ENCODE data around the gene KCNE3. TPM values are rescaled to one million over a fixed set of nuclear protein-coding genes. Genes with fewer than 3 reads are reported as not detected.

Gene KCNE3
- total RNA-seq, 1 experiment from 2014 or later: not detected

DNA sequence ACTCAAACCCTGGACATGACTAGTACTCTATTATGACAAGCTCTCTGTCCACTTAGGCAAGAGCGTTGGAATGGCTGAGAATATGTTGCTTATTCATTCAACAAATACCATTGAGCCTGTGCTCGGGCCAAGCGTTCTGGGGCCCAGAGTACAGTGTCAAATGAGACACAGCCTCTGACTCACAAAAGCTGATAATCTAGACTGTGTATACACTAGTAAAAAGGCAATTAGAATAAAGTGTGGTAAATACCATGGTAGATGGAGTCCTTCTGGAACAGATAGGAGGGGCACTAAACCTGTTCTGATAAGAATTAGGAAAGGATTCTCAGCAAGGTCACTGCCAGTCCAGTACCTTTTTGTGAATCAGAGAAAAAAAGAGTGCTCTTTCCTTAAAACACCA is 24.7 kb downstream of the KCNE3 start:
- H3K9me2 ChIP-seq (ENCODE audit: insufficient read depth): no peaks in the 10 kb centered on the region
- no peak overlapping the region for H3K4me2 ChIP-seq (ENCODE audit: low read length)
- no TSS peak for BruUV-seq (replicated peaks)
- RAD21 ChIA-PET (ENCODE audit: low non-redundant PET in 1 of 2, low total read pairs in 2 of 2, uncharacterized antibody in 2 of 2, unreplicated experiment in 2 of 2): no interaction called here
- no peak overlapping the region for H2AFZ ChIP-seq (ENCODE audit: low read depth, low read length, poor library complexity, severe bottlenecking)
- H3K27ac ChIP-seq (ENCODE audit: low read depth, low read length): no peak overlapping the region
- CTCF ChIA-PET: interaction anchor here (0.7 to 1.9 kb wide), 2 partner anchors 11 to 187 kb away, joined by 4 to 5 read pairs; no protein-coding TSS in a partner anchor
- H3K4me1 ChIP-seq (ENCODE audit: control insufficient read depth in 1 of 2, insufficient read depth in 2 of 2, low read length in 2 of 2): 0 out of 4 replicates have a peak, but pooled peaks cover 0 to 8% of the 10 kb centered on the region in 2 experiments
- intact Hi-C loops (cut with micrococcal nuclease): no loop called here
- no peaks in the 10 kb centered on the region for H3K36me3 ChIP-seq (ENCODE audit: control insufficient read depth in 1 of 2, insufficient read depth in 2 of 2, low read length in 2 of 2)
- H4K20me1 ChIP-seq (ENCODE audit: insufficient read depth): no peaks in the 10 kb centered on the region
- H3K27me3 ChIP-seq (ENCODE audit: insufficient read depth, low read length): no peaks in the 10 kb centered on the region
- POLR2A ChIA-PET: no interaction called here
- DNase-seq (ENCODE audit: low read depth, low spot score) (no peak), ATAC-seq (no peak)
- no peaks in the 10 kb centered on the region for H3K9me3 ChIP-seq (ENCODE audit: control insufficient read depth in 1 of 2, insufficient read depth in 1 of 2, low read depth in 1 of 2, low read length in 2 of 2)
- TF ChIP-seq, protein P1, sequence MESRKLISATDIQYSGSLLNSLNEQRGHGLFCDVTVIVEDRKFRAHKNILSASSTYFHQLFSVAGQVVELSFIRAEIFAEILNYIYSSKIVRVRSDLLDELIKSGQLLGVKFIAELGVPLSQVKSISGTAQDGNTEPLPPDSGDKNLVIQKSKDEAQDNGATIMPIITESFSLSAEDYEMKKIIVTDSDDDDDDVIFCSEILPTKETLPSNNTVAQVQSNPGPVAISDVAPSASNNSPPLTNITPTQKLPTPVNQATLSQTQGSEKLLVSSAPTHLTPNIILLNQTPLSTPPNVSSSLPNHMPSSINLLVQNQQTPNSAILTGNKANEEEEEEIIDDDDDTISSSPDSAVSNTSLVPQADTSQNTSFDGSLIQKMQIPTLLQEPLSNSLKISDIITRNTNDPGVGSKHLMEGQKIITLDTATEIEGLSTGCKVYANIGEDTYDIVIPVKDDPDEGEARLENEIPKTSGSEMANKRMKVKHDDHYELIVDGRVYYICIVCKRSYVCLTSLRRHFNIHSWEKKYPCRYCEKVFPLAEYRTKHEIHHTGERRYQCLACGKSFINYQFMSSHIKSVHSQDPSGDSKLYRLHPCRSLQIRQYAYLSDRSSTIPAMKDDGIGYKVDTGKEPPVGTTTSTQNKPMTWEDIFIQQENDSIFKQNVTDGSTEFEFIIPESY (IDR thresholded peaks at IDR 0.05; ENCODE audit: extremely low read depth, insufficient replicate concordance, low read length): no peak
- TF ChIP-seq ZNF274 (IDR thresholded peaks at IDR 0.05; ENCODE audit: low read depth, low read length) (no peak), YY1 (IDR thresholded peaks at IDR 0.05; ENCODE audit: extremely low read depth, insufficient replicate concordance, low read depth, low read length) (no peak), TCF7L2 (IDR thresholded peaks at IDR 0.05; ENCODE audit: borderline replicate concordance, extremely low read depth, insufficient read depth, insufficient read length) (no peak), ZFX (IDR thresholded peaks at IDR 0.05) (no peak), SIN3A (IDR thresholded peaks at IDR 0.05; ENCODE audit: low read depth) (no peak), POLR2A (IDR thresholded peaks at IDR 0.05; ENCODE audit: borderline replicate concordance, extremely low read depth, insufficient read depth, insufficient read length) (no peak), EGR1 (IDR thresholded peaks at IDR 0.05; ENCODE audit: low read depth) (no peak), JUND (IDR thresholded peaks at IDR 0.05) (no peak), EZH2 (IDR thresholded peaks at IDR 0.05) (no peak), SP1 (IDR thresholded peaks at IDR 0.05; ENCODE audit: low read depth) (no peak), ELF1 (IDR thresholded peaks at IDR 0.05; ENCODE audit: borderline replicate concordance, low read depth) (no peak), POLR2AphosphoS5 (IDR thresholded peaks at IDR 0.05; ENCODE audit: low read depth, low read length) (no peak), CEBPB (IDR thresholded peaks at IDR 0.05; ENCODE audit: low read depth) (no peak)
- TF ChIP-seq, protein P2, sequence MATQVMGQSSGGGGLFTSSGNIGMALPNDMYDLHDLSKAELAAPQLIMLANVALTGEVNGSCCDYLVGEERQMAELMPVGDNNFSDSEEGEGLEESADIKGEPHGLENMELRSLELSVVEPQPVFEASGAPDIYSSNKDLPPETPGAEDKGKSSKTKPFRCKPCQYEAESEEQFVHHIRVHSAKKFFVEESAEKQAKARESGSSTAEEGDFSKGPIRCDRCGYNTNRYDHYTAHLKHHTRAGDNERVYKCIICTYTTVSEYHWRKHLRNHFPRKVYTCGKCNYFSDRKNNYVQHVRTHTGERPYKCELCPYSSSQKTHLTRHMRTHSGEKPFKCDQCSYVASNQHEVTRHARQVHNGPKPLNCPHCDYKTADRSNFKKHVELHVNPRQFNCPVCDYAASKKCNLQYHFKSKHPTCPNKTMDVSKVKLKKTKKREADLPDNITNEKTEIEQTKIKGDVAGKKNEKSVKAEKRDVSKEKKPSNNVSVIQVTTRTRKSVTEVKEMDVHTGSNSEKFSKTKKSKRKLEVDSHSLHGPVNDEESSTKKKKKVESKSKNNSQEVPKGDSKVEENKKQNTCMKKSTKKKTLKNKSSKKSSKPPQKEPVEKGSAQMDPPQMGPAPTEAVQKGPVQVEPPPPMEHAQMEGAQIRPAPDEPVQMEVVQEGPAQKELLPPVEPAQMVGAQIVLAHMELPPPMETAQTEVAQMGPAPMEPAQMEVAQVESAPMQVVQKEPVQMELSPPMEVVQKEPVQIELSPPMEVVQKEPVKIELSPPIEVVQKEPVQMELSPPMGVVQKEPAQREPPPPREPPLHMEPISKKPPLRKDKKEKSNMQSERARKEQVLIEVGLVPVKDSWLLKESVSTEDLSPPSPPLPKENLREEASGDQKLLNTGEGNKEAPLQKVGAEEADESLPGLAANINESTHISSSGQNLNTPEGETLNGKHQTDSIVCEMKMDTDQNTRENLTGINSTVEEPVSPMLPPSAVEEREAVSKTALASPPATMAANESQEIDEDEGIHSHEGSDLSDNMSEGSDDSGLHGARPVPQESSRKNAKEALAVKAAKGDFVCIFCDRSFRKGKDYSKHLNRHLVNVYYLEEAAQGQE (IDR thresholded peaks at IDR 0.05; ENCODE audit: low read depth): no peak
- no peak overlapping the region for H3K9ac ChIP-seq (ENCODE audit: low read length)
- H3K79me2 ChIP-seq (ENCODE audit: insufficient read depth, low read length): no peaks in the 10 kb centered on the region
- no peak overlapping the region for H3K4me3 ChIP-seq (replicated peaks in 1 of 2; ENCODE audit: low read depth in 1 of 2, low read length in 2 of 2)

Data from HCT116 (cell line).